ENCODE data around the gene KCNAB1. TPM values are rescaled to one million over a fixed set of nuclear protein-coding genes. Genes with fewer than 3 reads are reported as not detected.

The KCNAB1 gene
- total RNA-seq, 2 experiments from 2014 or later = not detected

- H3K4me1 ChIP-seq (ENCODE audit: insufficient read depth, low read length, poor library complexity, severe bottlenecking) = peaks cover 11% of the 10 kb centered on the region
- POLR2A ChIA-PET = interaction anchor here (0.6 to 2.8 kb wide), 26 partner anchors 8 to 701 kb away, joined by 3 to 23 read pairs (median 4); partner anchors contain the start of genes SLC33A1 and TIPARP
- H3K9me3 ChIP-seq (ENCODE audit: low read length) = no peaks in the 10 kb centered on the region
- H4K20me1 ChIP-seq (ENCODE audit: insufficient read depth, low read length) = peaks cover 16% of the 10 kb centered on the region; the same call in 1 of the 2 replicates
- peaks cover 41% of the 10 kb centered on the region for H3K36me3 ChIP-seq (ENCODE audit: insufficient read depth, low read length)
- peak within 1 kb of the TSS; percentile 93 for H3K4me2 ChIP-seq (ENCODE audit: low read length)
- H3K27ac ChIP-seq (ENCODE audit: low read depth, low read length, poor library complexity, severe bottlenecking) = peak within 1 kb of the TSS; percentile 28
- H3K9me2 ChIP-seq (ENCODE audit: insufficient read depth, low read length) = no peaks in the 10 kb centered on the region
- intact Hi-C loops (cut with micrococcal nuclease; ENCODE audit: unreplicated experiment) = loop anchor here (1.0 to 2.0 kb wide), 3 partner anchors 119 to 606 kb away; partner anchors contain the start of genes CCNL1 and TIPARP
- CTCF ChIA-PET (ENCODE audit: unreplicated experiment) = interaction anchor here (1.3 kb wide), 1 partner anchor 118 kb away, joined by 7 read pairs; no protein-coding TSS in a partner anchor
- DNase-seq (ENCODE audit: low spot score) = peak; percentile 99
- TF ChIP-seq, protein P1, sequence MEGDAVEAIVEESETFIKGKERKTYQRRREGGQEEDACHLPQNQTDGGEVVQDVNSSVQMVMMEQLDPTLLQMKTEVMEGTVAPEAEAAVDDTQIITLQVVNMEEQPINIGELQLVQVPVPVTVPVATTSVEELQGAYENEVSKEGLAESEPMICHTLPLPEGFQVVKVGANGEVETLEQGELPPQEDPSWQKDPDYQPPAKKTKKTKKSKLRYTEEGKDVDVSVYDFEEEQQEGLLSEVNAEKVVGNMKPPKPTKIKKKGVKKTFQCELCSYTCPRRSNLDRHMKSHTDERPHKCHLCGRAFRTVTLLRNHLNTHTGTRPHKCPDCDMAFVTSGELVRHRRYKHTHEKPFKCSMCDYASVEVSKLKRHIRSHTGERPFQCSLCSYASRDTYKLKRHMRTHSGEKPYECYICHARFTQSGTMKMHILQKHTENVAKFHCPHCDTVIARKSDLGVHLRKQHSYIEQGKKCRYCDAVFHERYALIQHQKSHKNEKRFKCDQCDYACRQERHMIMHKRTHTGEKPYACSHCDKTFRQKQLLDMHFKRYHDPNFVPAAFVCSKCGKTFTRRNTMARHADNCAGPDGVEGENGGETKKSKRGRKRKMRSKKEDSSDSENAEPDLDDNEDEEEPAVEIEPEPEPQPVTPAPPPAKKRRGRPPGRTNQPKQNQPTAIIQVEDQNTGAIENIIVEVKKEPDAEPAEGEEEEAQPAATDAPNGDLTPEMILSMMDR (conservative IDR thresholded peaks at IDR 0.05; ENCODE audit: low read length) = no peak
- TF ChIP-seq EZH2phosphoT487 (IDR thresholded peaks at IDR 0.05; ENCODE audit: borderline replicate concordance, low read depth, low read length) = no peak
- peaks cover 46% of the 10 kb centered on the region for H3K79me2 ChIP-seq (ENCODE audit: insufficient read depth, low read depth, low read length)
- BruUV-seq (replicated peaks) = no TSS peak
- H3K4me3 ChIP-seq (ENCODE audit: low read depth, low read length, poor library complexity, severe bottlenecking) = peak within 1 kb of the TSS; percentile 96
- peak within 1 kb of the TSS; percentile 97 for H2AFZ ChIP-seq (ENCODE audit: low read length)
Observed at GRCh38 chr3:156554842-156555687, 434.7 kb downstream of the KCNAB1 start, which contains the start of gene SSR3. TSS of gene SSR3 (minus strand) at chr3:156555117. CDS start at chr3:156555089, 28 bp downstream.

GRCh38 chr3:156558389-156558788 lies 438.0 kb downstream of the KCNAB1 start:
- POLR2A ChIA-PET = interaction anchor here (0.7 to 1.1 kb wide), 3 partner anchors 8 to 530 kb away, joined by 3 to 4 read pairs (median 3); no protein-coding TSS in a partner anchor
- BruUV-seq (replicated peaks) = no TSS peak

More at GRCh38 chr3:156558389-156558788, 438.0 kb downstream of the KCNAB1 start:
- CTCF ChIA-PET (ENCODE audit: unreplicated experiment) = no interaction called here
- H3K9me3 ChIP-seq (ENCODE audit: low read length) = no peaks in the 10 kb centered on the region
- no peak overlapping the region for H3K4me3 ChIP-seq (ENCODE audit: low read depth, low read length, poor library complexity, severe bottlenecking)
- H3K4me1 ChIP-seq (ENCODE audit: insufficient read depth, low read length, poor library complexity, severe bottlenecking) = peaks cover 5% of the 10 kb centered on the region
- no peak for DNase-seq (ENCODE audit: low spot score)
- no peak for TF ChIP-seq EZH2phosphoT487 (IDR thresholded peaks at IDR 0.05; ENCODE audit: borderline replicate concordance, low read depth, low read length)
- TF ChIP-seq, protein P1 (conservative IDR thresholded peaks at IDR 0.05; ENCODE audit: low read length) = no peak
- peaks cover 8% of the 10 kb centered on the region; the same call in 1 of the 2 replicates for H3K36me3 ChIP-seq (ENCODE audit: insufficient read depth, low read length)
- intact Hi-C loops (cut with micrococcal nuclease; ENCODE audit: unreplicated experiment) = no loop called here
- H3K9me2 ChIP-seq (ENCODE audit: insufficient read depth, low read length) = no peaks in the 10 kb centered on the region
- peaks cover 7% of the 10 kb centered on the region; the same call in 1 of the 2 replicates for H4K20me1 ChIP-seq (ENCODE audit: insufficient read depth, low read length)
- no peak overlapping the region for H3K4me2 ChIP-seq (ENCODE audit: low read length)
- peaks cover 14% of the 10 kb centered on the region for H3K79me2 ChIP-seq (ENCODE audit: insufficient read depth, low read depth, low read length)
- no peak overlapping the region for H3K27ac ChIP-seq (ENCODE audit: low read depth, low read length, poor library complexity, severe bottlenecking)
- H2AFZ ChIP-seq (ENCODE audit: low read length) = peak overlapping the region; percentile 24; the same call in 1 of the 2 replicates

Measured in OCI-LY7 (cell line).